ENCODE measurements around the gene PTPRA. TPM values are rescaled to one million over a fixed set of nuclear protein-coding genes. Genes with fewer than 3 reads are reported as not detected.

The PTPRA gene
- total and polyA plus RNA-seq, 2 of the 8 experiments (the other 6 are each of a cell fraction or from before 2014, with no cell fraction given): 47.7 to 51.3 TPM

- H2BK5ac ChIP-seq (ENCODE audit: low read depth, low read length): no peak overlapping the region
- H3K4me2 ChIP-seq (ENCODE audit: insufficient read depth in 1 of 2, low read depth in 2 of 2, low read length in 2 of 2): no peak overlapping the region
- no peak overlapping the region for H3K4ac ChIP-seq (replicated peaks; ENCODE audit: insufficient read length, low read depth, low read length)
- no peaks in the 10 kb centered on the region for H3K79me2 ChIP-seq (ENCODE audit: control insufficient read depth in 1 of 2, insufficient read depth in 2 of 2, low read length in 2 of 2)
- no peaks in the 10 kb centered on the region for H3K4me1 ChIP-seq (replicated peaks in 1 of 4; ENCODE audit: control insufficient read depth in 3 of 4, insufficient read depth in 4 of 4, low read length in 3 of 4)
- H3K9me3 ChIP-seq (ENCODE audit: insufficient read depth in 2 of 2, low read depth in 1 of 2, low read length in 1 of 2): no peaks in the 10 kb centered on the region
- no peak overlapping the region for H3K27ac ChIP-seq (ENCODE audit: low read depth, low read length)
- no peak overlapping the region for H2BK12ac ChIP-seq (ENCODE audit: low read depth, low read length)
- H3K23ac ChIP-seq (ENCODE audit: insufficient read length): no peak overlapping the region
- no peak overlapping the region for H3K9ac ChIP-seq (replicated peaks in 1 of 4; ENCODE audit: extremely low read depth in 1 of 4, low read depth in 3 of 4, low read length in 3 of 4)
- no peaks in the 10 kb centered on the region for H3K23me2 ChIP-seq (ENCODE audit: low read depth, low read length)
- no peak overlapping the region for H2AK5ac ChIP-seq (ENCODE audit: low read depth, low read length)
- no peaks in the 10 kb centered on the region for H3K79me1 ChIP-seq (ENCODE audit: low read depth, low read length)
- CTCF ChIA-PET (ENCODE audit: partially characterized antibody): interaction anchor here (0.7 kb wide), 1 partner anchor 314 kb away, joined by 3 read pairs; no protein-coding TSS in a partner anchor
- POLR2A ChIA-PET (ENCODE audit: partially characterized antibody): interaction anchor here (1.9 kb wide), 1 partner anchor 13 kb away, joined by 4 read pairs; no protein-coding TSS in a partner anchor
- no peak overlapping the region for H4K8ac ChIP-seq (ENCODE audit: extremely low read depth, insufficient read depth, low read length)
- peaks cover 0 to 7% of the 10 kb centered on the region in 2 experiments for H4K20me1 ChIP-seq (replicated peaks in 1 of 2; ENCODE audit: control insufficient read depth in 1 of 2, insufficient read depth in 2 of 2, low read length in 2 of 2)
- H3K4me3 ChIP-seq (ENCODE audit: extremely low read depth in 1 of 4, insufficient read depth in 2 of 4, low read depth in 3 of 4, low read length in 4 of 4): no peak overlapping the region
- H3K27me3 ChIP-seq (replicated peaks in 1 of 4; ENCODE audit: control insufficient read depth in 3 of 4, extremely low read depth in 1 of 4, insufficient read depth in 3 of 4, low read length in 3 of 4): peaks cover 0 to 2% (median 0%) of the 10 kb centered on the region in 4 experiments; a peak in 1 of 7 replicates
- DNase-seq (ENCODE audit: low read depth in 1 of 2, low spot score in 2 of 2): no peak
- no peak overlapping the region for H2BK20ac ChIP-seq (ENCODE audit: low read length)
- H2AFZ ChIP-seq (ENCODE audit: low read length): no peak overlapping the region
- 96% methylated on average over 8 of the region's 8 CpGs; no CpG with 5 or more reads in 1 of the 2 experiments for whole genome bisulfite sequencing, 2 experiments (ENCODE audit: extremely low coverage in 1 of 2, insufficient coverage in 1 of 2, insufficient read length in 1 of 2, insufficient replicate concordance in 2 of 2, low coverage in 1 of 2, low lambda C conversion rate in 2 of 2, missing lambda C conversion rate in 1 of 2)
- no peak for TF ChIP-seq E2F6 (IDR thresholded peaks at IDR 0.05)
- TF ChIP-seq PHF8 (conservative IDR thresholded peaks at IDR 0.05; ENCODE audit: low read depth, low read length): no peak
- TF ChIP-seq BACH1 (IDR thresholded peaks at IDR 0.05; ENCODE audit: low read length): no peak
- TF ChIP-seq, protein P1, sequence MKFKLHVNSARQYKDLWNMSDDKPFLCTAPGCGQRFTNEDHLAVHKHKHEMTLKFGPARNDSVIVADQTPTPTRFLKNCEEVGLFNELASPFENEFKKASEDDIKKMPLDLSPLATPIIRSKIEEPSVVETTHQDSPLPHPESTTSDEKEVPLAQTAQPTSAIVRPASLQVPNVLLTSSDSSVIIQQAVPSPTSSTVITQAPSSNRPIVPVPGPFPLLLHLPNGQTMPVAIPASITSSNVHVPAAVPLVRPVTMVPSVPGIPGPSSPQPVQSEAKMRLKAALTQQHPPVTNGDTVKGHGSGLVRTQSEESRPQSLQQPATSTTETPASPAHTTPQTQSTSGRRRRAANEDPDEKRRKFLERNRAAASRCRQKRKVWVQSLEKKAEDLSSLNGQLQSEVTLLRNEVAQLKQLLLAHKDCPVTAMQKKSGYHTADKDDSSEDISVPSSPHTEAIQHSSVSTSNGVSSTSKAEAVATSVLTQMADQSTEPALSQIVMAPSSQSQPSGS (IDR thresholded peaks at IDR 0.05; ENCODE audit: low read length): no peak
- TF ChIP-seq SRF (IDR thresholded peaks at IDR 0.05; ENCODE audit: low read depth, low read length): no peak
- TF ChIP-seq EP300 (IDR thresholded peaks at IDR 0.05; ENCODE audit: borderline replicate concordance in 1 of 2, low read depth in 2 of 2, low read length in 2 of 2): no peak
- no peak for TF ChIP-seq CEBPB (IDR thresholded peaks at IDR 0.05; ENCODE audit: low read depth, low read length)
- TF ChIP-seq MAFK (IDR thresholded peaks at IDR 0.05; ENCODE audit: low read depth, low read length): no peak
- TF ChIP-seq ATF3 (IDR thresholded peaks at IDR 0.05; ENCODE audit: insufficient read depth, low read depth, low read length): no peak
- TF ChIP-seq SIRT6 (IDR thresholded peaks at IDR 0.05; ENCODE audit: low read length): no peak
- H3K14ac ChIP-seq (ENCODE audit: insufficient read length): no peak overlapping the region
- no peak overlapping the region for H3K56ac ChIP-seq (replicated peaks; ENCODE audit: insufficient read length, low read depth, low read length)
- no peak overlapping the region for H4K5ac ChIP-seq (ENCODE audit: insufficient read length, low read depth, low read length)
- H4K91ac ChIP-seq (replicated peaks; ENCODE audit: insufficient read length, low read length): no peak overlapping the region
- peaks cover 20 to 45% (median 32%) of the 10 kb centered on the region in 4 experiments for H3K36me3 ChIP-seq (ENCODE audit: control insufficient read depth in 2 of 4, insufficient read depth in 4 of 4, low read length in 3 of 4)
- H3K18ac ChIP-seq (ENCODE audit: extremely low read depth, low read length): no peak overlapping the region
- no peak overlapping the region for H2BK15ac ChIP-seq (ENCODE audit: low read length)
- FAIRE-seq: no peak
- no peak overlapping the region for H2BK120ac ChIP-seq (replicated peaks; ENCODE audit: low read depth, low read length)
Observed at GRCh38 chr20:3032624-3033023, 159.3 kb downstream of the PTPRA start.
